NCI-H1105 (cell line): ENCODE data around the gene MYO1E.

Experiments
- DNase-seq: peaks from one replicate; lab custom pipeline; 2025; lab: John Stamatoyannopoulos, UW

Gene MYO1E

GRCh38 chr15:59259137-59259943 lies 113.3 kb downstream of the MYO1E start:
- no peak for DNase-seq

GRCh38 chr15:59258317-59258716 lies 114.4 kb downstream of the MYO1E start:
- DNase-seq = no peak

- no peak for DNase-seq
Measured at GRCh38 chr15:59257140-59257539, 115.5 kb downstream of the MYO1E start.

GRCh38 chr15:59256482-59256881 lies 116.2 kb downstream of the MYO1E start:
- DNase-seq = no peak

- no peak for DNase-seq
Measured at GRCh38 chr15:59255680-59256336, 116.9 kb downstream of the MYO1E start.

GRCh38 chr15:59252137-59252536 lies 120.5 kb downstream of the MYO1E start:
- DNase-seq = no peak

GRCh38 chr15:59251001-59251845 lies 121.4 kb downstream of the MYO1E start:
- DNase-seq = no peak

- DNase-seq = no peak
Measured at GRCh38 chr15:59250249-59250648, 122.4 kb downstream of the MYO1E start.

GRCh38 chr15:59249816-59250215 lies 122.9 kb downstream of the MYO1E start:
- no peak for DNase-seq

- peak; percentile 30 for DNase-seq
Measured at GRCh38 chr15:59247364-59247763, 125.3 kb downstream of the MYO1E start.

GRCh38 chr15:59245559-59245958 lies 127.1 kb downstream of the MYO1E start:
- DNase-seq = no peak

GRCh38 chr15:59244337-59244736 lies 128.3 kb downstream of the MYO1E start:
- no peak for DNase-seq

- DNase-seq = no peak
Measured at GRCh38 chr15:59243622-59244021, 129.0 kb downstream of the MYO1E start.

GRCh38 chr15:59242649-59243048 lies 130.0 kb downstream of the MYO1E start:
- no peak for DNase-seq

GRCh38 chr15:59240036-59240435 lies 132.6 kb downstream of the MYO1E start:
- DNase-seq = no peak

GRCh38 chr15:59237924-59238331 lies 134.7 kb downstream of the MYO1E start:
- DNase-seq = no peak

GRCh38 chr15:59237119-59237855 lies 135.4 kb downstream of the MYO1E start:
- DNase-seq = no peak

GRCh38 chr15:59236394-59236793 lies 136.3 kb downstream of the MYO1E start:
- DNase-seq = no peak

GRCh38 chr15:59232476-59232875 lies 140.2 kb downstream of the MYO1E start:
- DNase-seq = no peak

- no peak for DNase-seq
Measured at GRCh38 chr15:59230531-59231055, 142.1 kb downstream of the MYO1E start.

GRCh38 chr15:59229453-59229852 lies 143.2 kb downstream of the MYO1E start:
- no peak for DNase-seq

GRCh38 chr15:59229015-59229414 lies 143.7 kb downstream of the MYO1E start:
- no peak for DNase-seq
